ENCODE results near the gene PEX11B. TPM values are rescaled to one million over a fixed set of nuclear protein-coding genes. Genes with fewer than 3 reads are reported as not detected.
A peak's percentile ranks its signal among the peaks of the same experiment; 100 is the strongest.

Gene PEX11B
- total RNA-seq, 2 experiments from 2014 or later: 11.6 to 13.2 TPM

DNA sequence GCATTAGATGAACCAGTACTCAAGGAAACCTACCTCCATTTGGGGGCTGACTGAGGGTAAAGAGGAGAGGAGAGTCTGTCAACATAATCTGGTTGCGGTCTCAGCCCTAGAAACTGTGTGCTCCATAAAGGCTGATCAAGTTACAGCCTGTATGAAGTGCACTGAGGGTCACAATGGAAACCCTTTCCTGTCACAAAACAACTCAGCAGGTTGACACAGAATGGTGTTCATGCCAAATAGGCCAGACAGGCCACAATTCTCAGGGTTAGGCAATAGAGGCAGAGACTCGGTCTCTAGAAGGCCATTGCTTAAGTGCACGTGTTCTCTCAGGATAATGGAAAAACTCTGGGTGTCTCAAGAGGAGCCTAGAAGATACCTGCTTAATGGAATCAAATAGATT lies 28.8 kb downstream of the PEX11B start:
- no peak overlapping the region for H3K4me3 Mint-ChIP-seq
- intact Hi-C loops (cut with DNase I, micrococcal nuclease): no loop called here
- H3K27ac ChIP-seq (ENCODE audit: low read depth in 1 of 2, low read length in 2 of 2): no peak overlapping the region
- DNase-seq: no peak
- TF ChIP-seq, protein P1, sequence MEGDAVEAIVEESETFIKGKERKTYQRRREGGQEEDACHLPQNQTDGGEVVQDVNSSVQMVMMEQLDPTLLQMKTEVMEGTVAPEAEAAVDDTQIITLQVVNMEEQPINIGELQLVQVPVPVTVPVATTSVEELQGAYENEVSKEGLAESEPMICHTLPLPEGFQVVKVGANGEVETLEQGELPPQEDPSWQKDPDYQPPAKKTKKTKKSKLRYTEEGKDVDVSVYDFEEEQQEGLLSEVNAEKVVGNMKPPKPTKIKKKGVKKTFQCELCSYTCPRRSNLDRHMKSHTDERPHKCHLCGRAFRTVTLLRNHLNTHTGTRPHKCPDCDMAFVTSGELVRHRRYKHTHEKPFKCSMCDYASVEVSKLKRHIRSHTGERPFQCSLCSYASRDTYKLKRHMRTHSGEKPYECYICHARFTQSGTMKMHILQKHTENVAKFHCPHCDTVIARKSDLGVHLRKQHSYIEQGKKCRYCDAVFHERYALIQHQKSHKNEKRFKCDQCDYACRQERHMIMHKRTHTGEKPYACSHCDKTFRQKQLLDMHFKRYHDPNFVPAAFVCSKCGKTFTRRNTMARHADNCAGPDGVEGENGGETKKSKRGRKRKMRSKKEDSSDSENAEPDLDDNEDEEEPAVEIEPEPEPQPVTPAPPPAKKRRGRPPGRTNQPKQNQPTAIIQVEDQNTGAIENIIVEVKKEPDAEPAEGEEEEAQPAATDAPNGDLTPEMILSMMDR (IDR thresholded peaks at IDR 0.05): no peak
- peaks cover 3 to 4% of the 10 kb centered on the region in 2 experiments for H3K27me3 ChIP-seq (ENCODE audit: control insufficient read depth in 1 of 2, insufficient read depth in 2 of 2, low read length in 2 of 2)
- H3K9me3 ChIP-seq (ENCODE audit: control insufficient read depth in 1 of 2, insufficient read depth in 1 of 2, low read length in 2 of 2): no peaks in the 10 kb centered on the region
- no peaks in the 10 kb centered on the region for H3K36me3 Mint-ChIP-seq (ENCODE audit: low read depth)
- CTCF ChIA-PET: no interaction called here
- ATAC-seq (ENCODE audit: poor library complexity): no peak
- H3K27me3 Mint-ChIP-seq: peaks cover 2% of the 10 kb centered on the region
- H3K27ac Mint-ChIP-seq: no peak overlapping the region
- H3K4me1 ChIP-seq (ENCODE audit: insufficient read depth, low read length): peaks cover 17% of the 10 kb centered on the region
- no peak overlapping the region for H3K4me3 ChIP-seq (ENCODE audit: low read length)
- H3K4me1 Mint-ChIP-seq (ENCODE audit: low read depth): peaks cover 17% of the 10 kb centered on the region
- H3K9me3 Mint-ChIP-seq: no peaks in the 10 kb centered on the region
- POLR2A ChIA-PET: no interaction called here
- H3K36me3 ChIP-seq (ENCODE audit: insufficient read depth, low read length): no peaks in the 10 kb centered on the region

DNA sequence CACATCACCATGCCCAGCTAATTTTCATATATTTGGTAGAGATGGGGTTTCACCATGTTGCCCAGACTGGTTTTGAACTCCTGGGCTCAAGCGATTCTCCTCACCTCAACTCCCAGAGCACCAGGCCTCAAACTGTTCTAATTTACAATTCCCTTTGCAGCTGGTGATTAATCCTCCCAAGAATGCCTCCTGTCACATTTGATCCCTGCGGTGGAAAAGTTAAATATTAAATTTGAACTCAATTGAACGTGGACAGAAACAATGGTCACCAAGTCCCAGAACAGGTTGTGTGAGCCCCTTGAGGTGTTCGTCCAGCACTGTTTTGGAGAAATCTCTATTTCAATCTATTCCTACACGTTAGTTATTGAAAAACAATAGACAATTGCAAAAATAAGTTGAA lies 30.9 kb downstream of the PEX11B start:
- no peaks in the 10 kb centered on the region for H3K36me3 ChIP-seq (ENCODE audit: insufficient read depth, low read length)
- peak overlapping the region; percentile 46 for H3K4me3 Mint-ChIP-seq
- no peak for DNase-seq
- H3K9me3 Mint-ChIP-seq: no peaks in the 10 kb centered on the region
- H3K27ac ChIP-seq (ENCODE audit: low read depth in 1 of 2, low read length in 2 of 2): no peak overlapping the region
- ChIA-PET POLR2A (no interaction called here), CTCF (no interaction called here)
- H3K4me3 ChIP-seq (ENCODE audit: low read length): no peak overlapping the region
- H3K9me3 ChIP-seq (ENCODE audit: control insufficient read depth in 1 of 2, insufficient read depth in 1 of 2, low read length in 2 of 2): no peaks in the 10 kb centered on the region
- no peak for ATAC-seq (ENCODE audit: poor library complexity)
- H3K36me3 Mint-ChIP-seq (ENCODE audit: low read depth): no peaks in the 10 kb centered on the region
- H3K27me3 Mint-ChIP-seq: peaks cover 17% of the 10 kb centered on the region
- TF ChIP-seq, protein P1 (IDR thresholded peaks at IDR 0.05): no peak
- H3K27ac Mint-ChIP-seq: no peak overlapping the region
- intact Hi-C loops (cut with DNase I, micrococcal nuclease): loop anchor here in 1 of 2 experiments (2.0 kb wide), 1 partner anchor 29 kb away; no protein-coding TSS in a partner anchor
- peaks cover 17% of the 10 kb centered on the region for H3K4me1 ChIP-seq (ENCODE audit: insufficient read depth, low read length)
- H3K27me3 ChIP-seq (ENCODE audit: control insufficient read depth in 1 of 2, insufficient read depth in 2 of 2, low read length in 2 of 2): peaks cover 14 to 22% of the 10 kb centered on the region in 2 experiments
- H3K4me1 Mint-ChIP-seq (ENCODE audit: low read depth): peaks cover 20% of the 10 kb centered on the region

DNA sequence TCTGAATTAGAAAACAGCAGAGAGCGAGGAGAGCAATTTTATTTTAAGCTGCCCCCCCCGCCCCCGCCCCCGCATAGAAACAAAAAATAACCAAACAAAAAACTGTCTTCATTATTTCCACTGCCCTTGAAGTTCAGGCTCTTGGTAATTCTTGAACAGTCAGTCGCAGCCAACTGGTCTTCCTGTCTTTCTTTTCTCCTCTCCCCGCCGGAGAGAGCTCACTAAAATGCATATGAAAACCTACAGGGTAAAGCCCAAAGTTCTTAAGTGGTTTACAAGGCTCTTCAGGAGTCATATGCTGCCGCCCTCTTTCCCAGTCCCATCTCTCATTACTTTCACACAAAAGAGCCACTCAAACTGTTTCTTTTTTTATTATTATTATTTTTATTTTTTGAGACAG lies 31.7 kb downstream of the PEX11B start:
- H3K27ac ChIP-seq (ENCODE audit: low read depth in 1 of 2, low read length in 2 of 2): no peak overlapping the region
- H3K4me3 ChIP-seq (ENCODE audit: low read length): no peak overlapping the region
- H3K4me1 ChIP-seq (ENCODE audit: insufficient read depth, low read length): peaks cover 17% of the 10 kb centered on the region
- ATAC-seq (ENCODE audit: poor library complexity) (no peak), DNase-seq (no peak)
- H3K36me3 ChIP-seq (ENCODE audit: insufficient read depth, low read length): no peaks in the 10 kb centered on the region
- peaks cover 14 to 22% of the 10 kb centered on the region in 2 experiments for H3K27me3 ChIP-seq (ENCODE audit: control insufficient read depth in 1 of 2, insufficient read depth in 2 of 2, low read length in 2 of 2)
- no peaks in the 10 kb centered on the region for H3K9me3 ChIP-seq (ENCODE audit: control insufficient read depth in 1 of 2, insufficient read depth in 1 of 2, low read length in 2 of 2)
- H3K36me3 Mint-ChIP-seq (ENCODE audit: low read depth): no peaks in the 10 kb centered on the region
- H3K4me3 Mint-ChIP-seq: peak overlapping the region; percentile 82
- ChIA-PET POLR2A (interaction anchor here (2.3 kb wide), 1 partner anchor 29 kb away, joined by 24 read pairs; the partner anchor contains the start of gene PIAS3), CTCF (interaction anchor here (1.6 to 2.6 kb wide), 2 partner anchors 38 to 41 kb away, joined by 4 to 17 read pairs; partner anchors contain the start of gene NUDT17)
- no peak overlapping the region for H3K27ac Mint-ChIP-seq
- peaks cover 21% of the 10 kb centered on the region for H3K27me3 Mint-ChIP-seq
- H3K9me3 Mint-ChIP-seq: no peaks in the 10 kb centered on the region
- intact Hi-C loops (cut with DNase I, micrococcal nuclease): loop anchor here in 1 of 2 experiments (1.0 to 2.0 kb wide), 2 partner anchors 28 to 30 kb away; partner anchors contain the start of gene PIAS3
- TF ChIP-seq, protein P1 (IDR thresholded peaks at IDR 0.05): no peak
- peaks cover 20% of the 10 kb centered on the region for H3K4me1 Mint-ChIP-seq (ENCODE audit: low read depth)

Data from CD4-positive, alpha-beta T cell (primary cell).